Prostate gland (tissue), 2 donors: ENCODE measurements around the gene SHBG. TPM values are rescaled to one million over a fixed set of nuclear protein-coding genes. Genes with fewer than 3 reads are reported as not detected.

ENCODE experiments used
- DNase-seq: peaks from one replicate; pipeline ENCODE4 v3.0.0-alpha.2; 2019; ENCODE audit warnings: low spot score
- H3K27ac ChIP-seq, 2 donors: fragments of 200-600 bp; sonication (generic); 2 replicates each; pipeline ENCODE4 v1.5.1; 2017 to 2019
- H3K27me3 ChIP-seq: fragments of 200-600 bp; sonication (generic); replicated peaks from 2 replicates; pipeline ENCODE4 v1.5.1; 2019; ENCODE audit not compliant: insufficient read depth
- H3K36me3 ChIP-seq, 2 donors: fragments of 200-600 bp; sonication (generic); 1 replicate in 1 of 2; 2 replicates in 1 of 2; pipeline versions ENCODE4 v1.5.1 to v1.8.1; 2017 to 2019
- H3K4me1 ChIP-seq: fragments of 200-600 bp; sonication (generic); replicated peaks from 2 replicates; pipeline ENCODE4 v1.5.1; 2019
- H3K4me3 ChIP-seq, 2 donors: fragments of 200-600 bp; sonication (generic); 2 replicates each; pipeline ENCODE4 v1.5.1; 2017 to 2019
- H3K9me3 ChIP-seq: fragments of 200-600 bp; sonication (generic); 2 replicates; pipeline ENCODE4 v1.5.1; 2017
- POLR2A ChIP-seq: fragments of 450-650 bp; IDR thresholded peaks from one replicate; pipeline ENCODE4 v1.6.1; 2016; ENCODE audit warnings: antibody characterized with exemption, mild to moderate bottlenecking
- POLR2AphosphoS5 ChIP-seq: sonication (generic); formaldehyde crosslinking; IDR thresholded peaks from one replicate; pipeline ENCODE4 v1.6.1; 2017; ENCODE audit warnings: antibody characterized with exemption
- WGBS: methylation state at CpG from one replicate; pipeline ENCODE4 v1.1.5; 2018; 5-methylcytosine and 5-hydroxymethylcytosine counted together
- intact Hi-C: fragments of 100-400 bp; cut with DNase I; formaldehyde crosslinking; loops from one replicate; pipeline ENCODE4 v1.14.2; 2022
- total RNA-seq, 2 donors: library from RNA; depleted of rRNA; stranded (reverse); fragments of >200 nt; gene quantifications; one replicate each; pipeline ENCODE4 v1.1.0, GENCODE V29; 2016
- TF ChIP-seq, protein P1 (sequence below), 4 experiments: fragments of 200-600 bp in 2 of 4; fragments of 450-650 bp in 2 of 4; sonication (generic) in 2 of 4; IDR thresholded peaks; 1 replicate in 3 of 4; 2 replicates in 1 of 4; pipeline ENCODE4 v1.5.1; 2016 to 2019; ENCODE audit warnings: antibody characterized with exemption in 4 of 4, mild to moderate bottlenecking in 2 of 4, moderate library complexity in 2 of 4

Gene SHBG
- total RNA-seq, 2 donors from 2014 or later: 2.1 TPM; not detected in 1

DNA sequence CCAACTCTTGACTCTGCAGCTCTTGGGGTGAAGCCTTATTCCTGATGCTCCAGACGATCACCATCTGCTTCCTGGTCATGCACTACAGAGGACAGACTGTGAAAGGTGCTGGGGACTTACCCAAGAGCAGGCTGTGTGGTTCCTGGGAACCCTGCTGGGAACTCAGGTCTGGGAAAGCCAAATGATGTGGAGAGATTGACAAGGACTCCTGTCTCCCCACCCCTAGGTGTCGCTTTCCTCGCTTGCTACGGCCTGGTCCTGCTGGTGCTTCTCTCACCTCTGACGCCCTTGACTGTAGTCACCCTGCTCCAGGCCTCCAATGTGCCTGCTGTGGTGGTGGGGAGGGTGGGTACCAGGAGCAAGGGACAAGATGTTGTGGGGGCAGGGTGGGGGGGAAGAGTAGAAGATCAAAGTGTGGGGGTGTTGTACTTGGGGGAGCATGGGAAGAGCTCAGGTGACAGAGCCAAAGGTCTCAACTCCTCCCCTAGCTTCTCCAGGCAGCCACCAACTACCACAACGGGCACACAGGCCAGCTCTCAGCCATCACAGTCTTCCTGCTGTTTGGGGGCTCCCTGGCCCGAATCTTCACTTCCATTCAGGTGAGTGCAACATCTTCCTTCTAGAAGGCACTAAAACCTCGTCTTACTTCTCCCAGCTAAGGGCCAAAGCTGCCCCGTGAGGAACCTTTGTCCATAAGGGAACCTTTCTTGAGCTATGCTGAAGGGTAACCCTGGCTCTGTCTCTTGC, 43.1 kb upstream of the SHBG start:
- H3K27me3 ChIP-seq: no peaks in the 10 kb centered on the region
- intact Hi-C loops: no loop called here
- H3K4me1 ChIP-seq: peaks cover 21% of the 10 kb centered on the region
- 63% methylated on average over 9 of the region's 9 CpGs for WGBS
- no peaks in the 10 kb centered on the region for H3K36me3 ChIP-seq
- TF ChIP-seq, protein P1, sequence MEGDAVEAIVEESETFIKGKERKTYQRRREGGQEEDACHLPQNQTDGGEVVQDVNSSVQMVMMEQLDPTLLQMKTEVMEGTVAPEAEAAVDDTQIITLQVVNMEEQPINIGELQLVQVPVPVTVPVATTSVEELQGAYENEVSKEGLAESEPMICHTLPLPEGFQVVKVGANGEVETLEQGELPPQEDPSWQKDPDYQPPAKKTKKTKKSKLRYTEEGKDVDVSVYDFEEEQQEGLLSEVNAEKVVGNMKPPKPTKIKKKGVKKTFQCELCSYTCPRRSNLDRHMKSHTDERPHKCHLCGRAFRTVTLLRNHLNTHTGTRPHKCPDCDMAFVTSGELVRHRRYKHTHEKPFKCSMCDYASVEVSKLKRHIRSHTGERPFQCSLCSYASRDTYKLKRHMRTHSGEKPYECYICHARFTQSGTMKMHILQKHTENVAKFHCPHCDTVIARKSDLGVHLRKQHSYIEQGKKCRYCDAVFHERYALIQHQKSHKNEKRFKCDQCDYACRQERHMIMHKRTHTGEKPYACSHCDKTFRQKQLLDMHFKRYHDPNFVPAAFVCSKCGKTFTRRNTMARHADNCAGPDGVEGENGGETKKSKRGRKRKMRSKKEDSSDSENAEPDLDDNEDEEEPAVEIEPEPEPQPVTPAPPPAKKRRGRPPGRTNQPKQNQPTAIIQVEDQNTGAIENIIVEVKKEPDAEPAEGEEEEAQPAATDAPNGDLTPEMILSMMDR (IDR thresholded peaks at IDR 0.05): peak in 2 of 4 experiments; percentile 4 to 10
- TF ChIP-seq POLR2A: no peak
- no peak for TF ChIP-seq POLR2AphosphoS5
- H3K9me3 ChIP-seq: no peaks in the 10 kb centered on the region
- H3K27ac ChIP-seq: no peak overlapping the region
- DNase-seq: no peak
- no peak overlapping the region for H3K4me3 ChIP-seq

DNA sequence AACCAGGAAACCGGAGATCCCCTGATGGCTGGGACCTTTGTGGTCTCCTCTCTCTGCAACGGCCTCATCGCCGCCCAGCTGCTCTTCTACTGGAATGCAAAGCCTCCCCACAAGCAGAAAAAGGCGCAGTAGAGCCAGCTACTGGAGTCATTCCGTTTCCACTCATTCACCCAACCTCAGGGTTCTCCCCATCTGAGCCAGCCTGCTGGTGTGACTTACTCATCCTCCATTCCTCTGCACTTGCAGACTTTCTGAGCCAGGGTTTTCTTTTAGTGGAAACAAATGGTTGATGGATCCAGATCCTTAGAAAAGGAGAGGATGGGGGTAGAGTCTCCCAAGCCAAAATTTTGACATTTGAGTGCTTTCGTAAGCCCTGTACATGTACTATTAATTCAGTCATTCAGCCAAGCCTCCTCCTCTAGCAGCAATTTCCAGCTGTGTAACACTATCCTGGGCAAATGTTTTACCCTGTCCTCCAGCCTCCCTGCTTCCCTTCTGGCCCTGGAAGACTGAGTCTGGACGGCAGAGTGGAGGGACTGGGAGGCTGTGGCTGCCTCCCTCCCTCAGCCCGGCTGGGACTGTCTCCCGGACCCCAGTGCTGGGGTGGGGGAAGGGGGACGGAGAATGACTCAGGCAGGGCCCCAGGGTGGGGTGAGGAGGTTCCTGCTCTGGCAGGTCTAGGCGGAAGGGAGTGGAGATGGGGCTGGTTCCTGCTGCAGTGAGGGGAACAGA, 42.3 kb upstream of the SHBG start:
- Histone ChIP-seq H3K36me3 (peaks cover 0 to 5% of the 10 kb centered on the region in 2 donors), H3K4me3 (no peak overlapping the region), H3K27ac (peak overlapping the region; percentile 76 to 84), H3K4me1 (peaks cover 15% of the 10 kb centered on the region), H3K9me3 (no peaks in the 10 kb centered on the region), H3K27me3 (no peaks in the 10 kb centered on the region)
- intact Hi-C loops: no loop called here
- no peak for DNase-seq
- TF ChIP-seq POLR2AphosphoS5 (no peak), POLR2A (peak; percentile 31)
- 49% methylated on average over 12 of the region's 12 CpGs for WGBS

DNA sequence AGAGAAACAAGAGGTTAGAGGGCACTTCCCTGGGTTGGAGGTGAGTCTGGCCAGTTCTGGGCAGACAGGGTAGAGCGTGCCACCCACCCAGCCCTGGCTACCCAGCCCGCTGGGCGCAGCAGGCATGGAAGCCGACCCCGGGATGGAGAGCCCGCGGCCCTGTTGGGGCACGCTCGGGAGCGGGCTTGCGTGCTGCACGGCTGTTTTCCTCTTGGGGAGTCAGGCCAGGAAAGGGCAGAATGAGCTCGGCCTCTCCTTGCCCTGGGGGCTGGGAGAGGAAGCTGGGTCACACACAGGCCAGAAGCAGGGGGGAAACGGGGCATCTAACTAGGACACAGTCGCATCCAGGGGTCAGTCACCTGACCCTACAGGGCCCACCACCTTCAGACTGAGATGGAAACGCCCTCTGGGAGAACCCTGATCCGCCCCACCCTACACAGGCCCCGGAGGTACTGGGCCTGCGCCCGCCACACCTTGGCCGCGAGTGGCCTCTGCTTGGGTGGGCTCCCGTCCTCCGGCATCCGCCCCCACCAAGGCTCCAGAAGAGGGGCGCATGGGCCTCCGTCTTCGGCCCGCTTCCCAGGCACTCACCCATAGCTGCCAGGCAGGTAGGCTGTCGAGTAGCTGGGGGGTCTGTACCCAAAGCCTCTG, 41.3 kb upstream of the SHBG start:
- no peak for TF ChIP-seq POLR2AphosphoS5
- TF ChIP-seq, protein P1 (IDR thresholded peaks at IDR 0.05): no peak
- no peak for TF ChIP-seq POLR2A
- DNase-seq: no peak
- Histone ChIP-seq H3K4me1 (peaks cover 7% of the 10 kb centered on the region), H3K27me3 (no peaks in the 10 kb centered on the region), H3K9me3 (no peaks in the 10 kb centered on the region), H3K27ac (peak overlapping the region; percentile 76 to 84), H3K36me3 (peaks cover 0 to 14% of the 10 kb centered on the region in 2 donors), H3K4me3 (peak overlapping the region; percentile 44)
- intact Hi-C loops: no loop called here
- 25% methylated on average over 25 of the region's 30 CpGs for WGBS

DNA sequence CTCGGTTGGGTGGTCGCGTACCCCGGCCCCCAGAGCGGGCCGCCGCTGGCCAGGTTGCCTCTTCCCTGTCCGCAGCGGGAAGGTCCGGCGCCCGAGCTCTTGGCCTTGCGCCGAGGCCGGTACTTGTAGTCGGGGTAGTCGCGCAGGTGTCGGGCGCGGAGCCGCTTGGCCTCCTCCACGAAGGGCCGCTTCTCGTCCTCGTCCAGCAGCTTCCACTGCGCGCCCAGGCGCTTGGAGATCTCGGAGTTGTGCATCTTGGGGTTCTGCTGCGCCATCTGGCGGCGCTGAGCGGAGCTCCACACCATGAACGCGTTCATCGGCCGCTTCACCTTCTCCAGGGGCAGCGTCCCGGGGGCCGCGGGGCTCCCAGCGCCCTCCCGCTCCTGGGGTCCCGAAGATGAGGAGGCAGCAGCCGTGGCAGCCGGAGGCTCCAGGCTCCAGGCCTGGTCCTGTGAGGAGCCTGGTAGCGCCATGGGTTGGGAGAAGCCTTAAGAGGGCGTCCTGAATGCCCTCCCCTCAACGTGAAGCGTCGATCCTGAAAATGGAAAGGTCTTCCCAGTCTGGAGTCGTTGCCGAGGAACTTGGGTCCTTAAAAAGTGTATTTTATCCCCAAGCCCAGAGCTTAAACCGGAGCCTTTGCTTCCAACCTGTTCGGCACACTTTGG, 40.6 kb upstream of the SHBG start:
- peak; percentile 75 for TF ChIP-seq POLR2AphosphoS5
- peak; percentile 44 for TF ChIP-seq POLR2A
- TF ChIP-seq, protein P1 (IDR thresholded peaks at IDR 0.05): peak; percentile 74 to 96 (median 91)
- intact Hi-C loops: no loop called here
- H3K27ac ChIP-seq: peak overlapping the region; percentile 76 to 84
- peak; percentile 86 for DNase-seq
- H3K4me1 ChIP-seq: peaks cover 7% of the 10 kb centered on the region
- H3K9me3 ChIP-seq: no peaks in the 10 kb centered on the region
- H3K36me3 ChIP-seq: peaks cover 2 to 19% of the 10 kb centered on the region in 2 donors
- H3K27me3 ChIP-seq: no peaks in the 10 kb centered on the region
- H3K4me3 ChIP-seq: peak overlapping the region; percentile 44
- 17% methylated on average over 39 of the region's 56 CpGs for WGBS
